HL-60 (cell line): ENCODE data around the gene PLCG1.

Experiments
- DNase-seq, 2 experiments: peaks; one replicate each; pipeline ENCODE4 v3.0.0-alpha.2; 2010 to 2020; ENCODE audit warnings: low read depth in 1 of 2, low spot score in 1 of 2
- H3K27ac ChIP-seq: fragments of 250-450 bp; sonication (Bioruptor Pico); replicated peaks from 2 replicates; pipeline ENCODE4 v1.5.1; 2020; ENCODE audit warnings: mild to moderate bottlenecking, moderate library complexity
- H3K27me3 ChIP-seq: fragments of 250-450 bp; sonication (Bioruptor Pico); 2 replicates; pipeline ENCODE4 v1.5.1; 2021; ENCODE audit warnings: mild to moderate bottlenecking, moderate library complexity; ENCODE audit not compliant: insufficient read depth, poor library complexity, severe bottlenecking
- H3K4me3 ChIP-seq: replicated peaks from 2 replicates; pipeline ENCODE4 v1.5.1; 2011; ENCODE audit warnings: mild to moderate bottlenecking, control low read depth, low read length; ENCODE audit not compliant: insufficient read depth
- CTCF ChIP-seq: IDR thresholded peaks from one replicate; pipeline ENCODE4 v1.5.1; 2011; ENCODE audit warnings: low read length, control low read depth, inconsistent platforms; ENCODE audit not compliant: insufficient read depth
- GABPA ChIP-seq: IDR thresholded peaks from 2 replicates; pipeline ENCODE4 v1.6.1; 2012; ENCODE audit warnings: low read depth
- POLR2AphosphoS5 ChIP-seq: IDR thresholded peaks from 2 replicates; pipeline ENCODE4 v1.6.1; 2012; ENCODE audit warnings: low read depth
- REST ChIP-seq: IDR thresholded peaks from 2 replicates; pipeline ENCODE4 v1.6.1; 2012; ENCODE audit warnings: low read depth; ENCODE audit not compliant: insufficient replicate concordance
- SPI1 ChIP-seq: IDR thresholded peaks from 2 replicates; pipeline ENCODE4 v1.6.1; 2012; ENCODE audit warnings: low read depth, mild to moderate bottlenecking, borderline replicate concordance

Gene PLCG1

DNA sequence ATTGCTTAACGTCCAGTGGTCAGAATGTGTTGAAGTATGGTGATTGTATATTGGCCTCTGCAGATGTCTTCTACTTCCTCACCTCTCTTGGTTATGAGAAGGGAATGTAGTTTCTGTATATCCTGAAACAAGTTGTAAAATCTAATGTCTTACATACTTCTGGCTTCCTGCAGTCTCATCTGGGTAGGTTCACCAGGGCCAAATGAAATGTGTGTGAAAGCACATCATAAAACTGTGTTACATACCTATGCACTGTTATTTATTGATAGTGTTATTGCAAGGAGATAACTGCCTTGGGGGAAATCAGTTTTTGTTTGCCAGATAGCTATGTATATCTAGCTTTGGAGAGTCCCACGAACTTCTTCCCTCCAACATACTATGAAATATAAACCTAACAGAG, 35.7 kb upstream of the PLCG1 start:
- Histone ChIP-seq H3K4me3 (no peak overlapping the region), H3K27ac (no peak overlapping the region), H3K27me3 (no peaks in the 10 kb centered on the region)
- TF ChIP-seq SPI1 = no peak
- no peak for TF ChIP-seq GABPA
- TF ChIP-seq POLR2AphosphoS5 = no peak
- TF ChIP-seq REST = no peak
- TF ChIP-seq CTCF = no peak
- DNase-seq = no peak

GRCh38 chr20:41108531-41108930, 28.8 kb upstream of the PLCG1 start:
- no peak overlapping the region for H3K27ac ChIP-seq
- TF ChIP-seq POLR2AphosphoS5 (no peak), SPI1 (no peak), CTCF (no peak), GABPA (no peak)
- no peak for DNase-seq
- no peaks in the 10 kb centered on the region for H3K27me3 ChIP-seq
- H3K4me3 ChIP-seq = no peak overlapping the region

DNA sequence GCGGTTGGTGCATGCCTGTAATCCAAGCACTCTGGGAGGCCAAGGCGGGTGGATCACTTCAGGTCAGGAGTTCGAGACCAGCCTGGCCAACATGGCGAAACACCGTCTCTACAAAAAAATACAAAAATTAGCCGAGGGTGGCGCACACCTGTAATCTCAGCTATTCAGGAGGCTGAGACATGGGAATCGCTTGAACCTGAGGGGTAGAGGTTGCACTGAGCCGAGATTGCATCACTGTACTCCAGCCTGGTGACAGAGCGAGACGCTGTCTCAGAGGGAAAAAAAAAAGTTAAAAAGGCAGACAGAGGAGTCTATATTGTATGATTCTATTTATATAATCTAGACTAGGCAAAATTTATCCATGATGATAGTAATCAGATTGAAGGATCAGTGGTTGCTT, 27.3 kb upstream of the PLCG1 start:
- DNase-seq = no peak
- TF ChIP-seq REST = no peak
- TF ChIP-seq SPI1 = no peak
- no peak for TF ChIP-seq CTCF
- TF ChIP-seq POLR2AphosphoS5 = no peak
- no peak for TF ChIP-seq GABPA
- Histone ChIP-seq H3K27me3 (no peaks in the 10 kb centered on the region), H3K27ac (no peak overlapping the region), H3K4me3 (no peak overlapping the region)

DNA sequence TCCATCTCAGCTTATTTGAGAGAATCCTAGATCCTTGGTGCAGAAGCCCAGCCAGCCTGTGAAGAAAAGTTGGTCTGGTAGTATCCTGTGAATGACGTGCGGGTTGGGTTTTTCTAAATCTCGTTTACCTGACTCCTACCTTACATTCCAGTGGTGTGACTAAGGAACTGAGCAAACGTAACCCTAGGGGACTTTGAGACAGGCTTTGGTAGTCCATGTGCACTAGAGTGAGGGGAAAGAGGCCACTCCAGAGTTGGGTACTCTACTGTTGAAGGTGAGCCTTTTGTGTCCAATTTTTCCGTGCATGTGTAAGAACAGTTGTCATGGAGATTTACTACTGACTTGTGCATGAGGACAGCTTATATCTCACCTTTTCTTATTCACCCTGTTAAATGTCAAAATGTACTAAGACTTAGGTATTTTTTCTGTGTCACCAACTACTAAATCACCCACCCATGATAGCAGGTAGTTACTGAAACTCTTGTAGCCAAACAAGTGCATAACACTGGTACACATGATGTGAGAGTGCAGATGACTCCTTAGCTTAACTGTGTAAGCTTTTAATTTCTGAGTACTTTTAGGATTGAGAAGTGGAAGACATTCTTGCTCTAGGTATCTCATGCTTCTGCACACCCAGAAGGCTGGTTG, 26.3 kb upstream of the PLCG1 start:
- DNase-seq = no peak
- no peak overlapping the region for H3K27ac ChIP-seq
- no peak for TF ChIP-seq REST
- TF ChIP-seq GABPA = no peak
- TF ChIP-seq SPI1 = no peak
- no peak for TF ChIP-seq POLR2AphosphoS5
- TF ChIP-seq CTCF = no peak

More for the DNA sequence above, 26.3 kb upstream of the PLCG1 start:
- Histone ChIP-seq H3K27me3 (no peaks in the 10 kb centered on the region), H3K4me3 (no peak overlapping the region)
